Loucy (cell line): Measurements from ENCODE around the gene KIF2A.

Source experiments
- EZH2phosphoT487 ChIP-seq: fragments of 200-600 bp; IDR thresholded peaks from 2 replicates; pipeline ENCODE4 v1.6.1; 2018; ENCODE audit warnings: antibody characterized with exemption, mild to moderate bottlenecking, moderate library complexity, borderline replicate concordance
- TF ChIP-seq, protein P1 (sequence below): fragments of 200-600 bp; sonication (generic); conservative IDR thresholded peaks from 2 replicates; pipeline ENCODE4 v1.5.1; 2014; ENCODE audit warnings: mild to moderate bottlenecking, antibody characterized with exemption, low read length

DNA sequence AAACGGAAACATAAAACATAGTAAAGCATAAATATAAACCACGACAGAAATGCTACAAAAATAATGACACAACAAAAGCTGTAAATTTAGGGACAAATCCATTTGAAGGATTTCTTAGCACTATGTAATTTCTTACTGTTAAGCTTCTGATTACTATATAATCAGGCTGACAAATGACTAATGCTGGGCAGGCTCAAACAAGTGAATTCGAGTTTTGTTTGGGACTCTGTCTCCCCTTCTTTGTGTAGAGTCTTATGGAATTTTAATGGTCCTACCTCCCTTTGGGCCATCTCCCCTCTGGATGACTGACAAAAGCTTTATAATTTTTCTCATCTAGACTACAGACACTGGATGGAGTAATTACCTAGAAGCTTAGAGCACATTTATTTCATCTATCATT lies 24.6 kb upstream of the KIF2A start:
- TF ChIP-seq, protein P1, sequence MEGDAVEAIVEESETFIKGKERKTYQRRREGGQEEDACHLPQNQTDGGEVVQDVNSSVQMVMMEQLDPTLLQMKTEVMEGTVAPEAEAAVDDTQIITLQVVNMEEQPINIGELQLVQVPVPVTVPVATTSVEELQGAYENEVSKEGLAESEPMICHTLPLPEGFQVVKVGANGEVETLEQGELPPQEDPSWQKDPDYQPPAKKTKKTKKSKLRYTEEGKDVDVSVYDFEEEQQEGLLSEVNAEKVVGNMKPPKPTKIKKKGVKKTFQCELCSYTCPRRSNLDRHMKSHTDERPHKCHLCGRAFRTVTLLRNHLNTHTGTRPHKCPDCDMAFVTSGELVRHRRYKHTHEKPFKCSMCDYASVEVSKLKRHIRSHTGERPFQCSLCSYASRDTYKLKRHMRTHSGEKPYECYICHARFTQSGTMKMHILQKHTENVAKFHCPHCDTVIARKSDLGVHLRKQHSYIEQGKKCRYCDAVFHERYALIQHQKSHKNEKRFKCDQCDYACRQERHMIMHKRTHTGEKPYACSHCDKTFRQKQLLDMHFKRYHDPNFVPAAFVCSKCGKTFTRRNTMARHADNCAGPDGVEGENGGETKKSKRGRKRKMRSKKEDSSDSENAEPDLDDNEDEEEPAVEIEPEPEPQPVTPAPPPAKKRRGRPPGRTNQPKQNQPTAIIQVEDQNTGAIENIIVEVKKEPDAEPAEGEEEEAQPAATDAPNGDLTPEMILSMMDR, result no peak
- no peak for TF ChIP-seq EZH2phosphoT487
